Left ventricle myocardium inferior (tissue), 1 donor: ENCODE results near the gene CHD6. TPM values are rescaled to one million over a fixed set of nuclear protein-coding genes. Genes with fewer than 3 reads are reported as not detected.

Source experiments
- DNase-seq: peaks from one replicate; pipeline ENCODE4 v3.0.0-alpha.2; 2020
- H3K27ac ChIP-seq: fragments of 200-600 bp; replicated peaks from 2 replicates; pipeline ENCODE4 v1.8.0; 2021
- H3K27me3 ChIP-seq: fragments of 200-600 bp; 2 replicates; pipeline ENCODE4 v1.8.0; 2021; ENCODE audit warnings: low read depth
- H3K36me3 ChIP-seq: fragments of 200-600 bp; 2 replicates; pipeline ENCODE4 v1.8.0; 2021
- H3K4me1 ChIP-seq: fragments of 200-600 bp; 2 replicates; pipeline ENCODE4 v1.8.0; 2021
- H3K4me3 ChIP-seq: fragments of 200-600 bp; 2 replicates; pipeline ENCODE4 v1.8.0; 2021; ENCODE audit warnings: mild to moderate bottlenecking, moderate library complexity
- H3K9me3 ChIP-seq: fragments of 200-600 bp; replicated peaks from 2 replicates; pipeline ENCODE4 v1.8.0; 2021
- intact Hi-C: fragments of 100-400 bp; cut with micrococcal nuclease; formaldehyde crosslinking; loops from one replicate; pipeline ENCODE4 v1.11.0; 2022
- total RNA-seq: library from RNA; stranded (reverse); fragmentation: NEBNext Ultra II Directional; extraction: Animal tissue kit (Norgen Biotek cat#: 25700); gene quantifications from one replicate; pipeline ENCODE4 v1.2.1, GENCODE V29; 2021
- TF ChIP-seq, protein P1 (sequence below): fragments of 200-600 bp; IDR thresholded peaks from 2 replicates; pipeline ENCODE4 v1.8.0; 2021; ENCODE audit warnings: antibody characterized with exemption, mild to moderate bottlenecking, borderline replicate concordance
- donor health status: DM: no; HTN: yes; CAD: no; lungs with severe emphysema.

Gene CHD6
- total RNA-seq, 1 donor from 2014 or later, result 38.9 TPM

- Histone ChIP-seq H3K27me3 (no peaks in the 10 kb centered on the region), H3K27ac (no peak overlapping the region), H3K4me3 (no peak overlapping the region), H3K36me3 (no peaks in the 10 kb centered on the region), H3K4me1 (peaks cover 13% of the 10 kb centered on the region), H3K9me3 (no peaks in the 10 kb centered on the region)
- intact Hi-C loops, result no loop called here
- no peak for DNase-seq
- TF ChIP-seq, protein P1, sequence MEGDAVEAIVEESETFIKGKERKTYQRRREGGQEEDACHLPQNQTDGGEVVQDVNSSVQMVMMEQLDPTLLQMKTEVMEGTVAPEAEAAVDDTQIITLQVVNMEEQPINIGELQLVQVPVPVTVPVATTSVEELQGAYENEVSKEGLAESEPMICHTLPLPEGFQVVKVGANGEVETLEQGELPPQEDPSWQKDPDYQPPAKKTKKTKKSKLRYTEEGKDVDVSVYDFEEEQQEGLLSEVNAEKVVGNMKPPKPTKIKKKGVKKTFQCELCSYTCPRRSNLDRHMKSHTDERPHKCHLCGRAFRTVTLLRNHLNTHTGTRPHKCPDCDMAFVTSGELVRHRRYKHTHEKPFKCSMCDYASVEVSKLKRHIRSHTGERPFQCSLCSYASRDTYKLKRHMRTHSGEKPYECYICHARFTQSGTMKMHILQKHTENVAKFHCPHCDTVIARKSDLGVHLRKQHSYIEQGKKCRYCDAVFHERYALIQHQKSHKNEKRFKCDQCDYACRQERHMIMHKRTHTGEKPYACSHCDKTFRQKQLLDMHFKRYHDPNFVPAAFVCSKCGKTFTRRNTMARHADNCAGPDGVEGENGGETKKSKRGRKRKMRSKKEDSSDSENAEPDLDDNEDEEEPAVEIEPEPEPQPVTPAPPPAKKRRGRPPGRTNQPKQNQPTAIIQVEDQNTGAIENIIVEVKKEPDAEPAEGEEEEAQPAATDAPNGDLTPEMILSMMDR, result no peak
Observed at GRCh38 chr20:41621971-41622370, 3.8 kb upstream of the CHD6 start.

GRCh38 chr20:41621421-41621820 lies 3.2 kb upstream of the CHD6 start:
- TF ChIP-seq, protein P1, result no peak
- Histone ChIP-seq H3K27ac (no peak overlapping the region), H3K9me3 (no peaks in the 10 kb centered on the region), H3K4me1 (peaks cover 19% of the 10 kb centered on the region), H3K27me3 (no peaks in the 10 kb centered on the region), H3K36me3 (no peaks in the 10 kb centered on the region), H3K4me3 (no peak overlapping the region)
- intact Hi-C loops, result no loop called here
- DNase-seq, result no peak

- no peak for DNase-seq
- TF ChIP-seq, protein P1, result no peak
- Histone ChIP-seq H3K9me3 (no peaks in the 10 kb centered on the region), H3K4me1 (peaks cover 38% of the 10 kb centered on the region), H3K4me3 (peak overlapping the region; percentile 83), H3K27me3 (no peaks in the 10 kb centered on the region), H3K36me3 (no peaks in the 10 kb centered on the region), H3K27ac (peak overlapping the region; percentile 93)
- intact Hi-C loops, result no loop called here
Observed at GRCh38 chr20:41619360-41620100, 1.4 kb upstream of the CHD6 start.

DNA sequence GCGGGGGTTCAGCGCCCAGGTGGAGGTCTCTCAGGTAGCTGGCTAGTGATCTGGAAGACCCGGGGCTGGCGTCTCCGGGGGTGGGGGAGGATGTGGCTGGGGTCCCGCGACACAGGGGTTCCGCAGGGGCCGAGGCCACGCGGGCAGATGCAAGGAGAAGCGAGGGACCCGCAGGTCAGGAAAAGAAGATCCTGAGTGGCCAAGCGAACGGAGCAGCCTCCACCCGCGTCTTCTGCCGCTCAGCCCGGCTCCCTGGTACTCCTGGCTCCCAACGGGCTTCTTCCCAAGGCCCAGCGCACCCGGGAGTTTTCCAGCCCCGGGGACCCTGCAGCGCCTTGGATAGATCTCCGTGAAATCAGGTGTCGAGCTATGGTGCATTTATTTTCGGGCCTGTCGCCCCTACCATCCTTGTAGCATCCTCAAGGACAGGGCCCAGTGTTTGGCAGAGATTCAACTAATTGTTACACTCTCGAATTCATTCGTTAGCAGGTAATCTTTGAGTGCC lies 682 bp upstream of the CHD6 start:
- intact Hi-C loops, result no loop called here
- peak overlapping the region; percentile 93 for H3K27ac ChIP-seq
- no peaks in the 10 kb centered on the region for H3K27me3 ChIP-seq
- no peak for DNase-seq
- no peaks in the 10 kb centered on the region for H3K36me3 ChIP-seq
- peaks cover 39% of the 10 kb centered on the region for H3K4me1 ChIP-seq
- TF ChIP-seq, protein P1, result no peak
- H3K9me3 ChIP-seq, result no peaks in the 10 kb centered on the region
- peak overlapping the region; percentile 83 for H3K4me3 ChIP-seq

- H3K36me3 ChIP-seq, result no peaks in the 10 kb centered on the region
- TF ChIP-seq, protein P1, result no peak
- peak; percentile 24 for DNase-seq
- H3K4me1 ChIP-seq, result peaks cover 53% of the 10 kb centered on the region
- H3K4me3 ChIP-seq, result peak overlapping the region; percentile 83
- no peaks in the 10 kb centered on the region for H3K9me3 ChIP-seq
- H3K27me3 ChIP-seq, result no peaks in the 10 kb centered on the region
- peak overlapping the region; percentile 93 for H3K27ac ChIP-seq
- intact Hi-C loops, result no loop called here
Observed at GRCh38 chr20:41617059-41617901, 897 bp downstream of the CHD6 start.
